Left renal pelvis (tissue), 4 donors: ENCODE results near the gene VEZT. TPM values are rescaled to one million over a fixed set of nuclear protein-coding genes. Genes with fewer than 3 reads are reported as not detected.
"Not testable (repeated sequence)": the region's sequence is repeated elsewhere in the genome, so short reads cannot be mapped to it uniquely, and the experiment has no call there.

ENCODE experiments used
- DNase-seq, 4 donors: peaks; one replicate each; pipeline ENCODE4 v3.0.0-alpha.2; 2013; ENCODE audit warnings: low read depth in 4 of 4, low spot score in 3 of 4
- polyA plus RNA-seq, 4 donors: library from polyadenylated mRNA; unstranded; fragments of 120-200 nt; gene quantifications; one replicate each; pipeline ENCODE4 v1.2.1, GENCODE V29; 2013; ENCODE audit not compliant: insufficient read length in 4 of 4

Gene VEZT, protein sequence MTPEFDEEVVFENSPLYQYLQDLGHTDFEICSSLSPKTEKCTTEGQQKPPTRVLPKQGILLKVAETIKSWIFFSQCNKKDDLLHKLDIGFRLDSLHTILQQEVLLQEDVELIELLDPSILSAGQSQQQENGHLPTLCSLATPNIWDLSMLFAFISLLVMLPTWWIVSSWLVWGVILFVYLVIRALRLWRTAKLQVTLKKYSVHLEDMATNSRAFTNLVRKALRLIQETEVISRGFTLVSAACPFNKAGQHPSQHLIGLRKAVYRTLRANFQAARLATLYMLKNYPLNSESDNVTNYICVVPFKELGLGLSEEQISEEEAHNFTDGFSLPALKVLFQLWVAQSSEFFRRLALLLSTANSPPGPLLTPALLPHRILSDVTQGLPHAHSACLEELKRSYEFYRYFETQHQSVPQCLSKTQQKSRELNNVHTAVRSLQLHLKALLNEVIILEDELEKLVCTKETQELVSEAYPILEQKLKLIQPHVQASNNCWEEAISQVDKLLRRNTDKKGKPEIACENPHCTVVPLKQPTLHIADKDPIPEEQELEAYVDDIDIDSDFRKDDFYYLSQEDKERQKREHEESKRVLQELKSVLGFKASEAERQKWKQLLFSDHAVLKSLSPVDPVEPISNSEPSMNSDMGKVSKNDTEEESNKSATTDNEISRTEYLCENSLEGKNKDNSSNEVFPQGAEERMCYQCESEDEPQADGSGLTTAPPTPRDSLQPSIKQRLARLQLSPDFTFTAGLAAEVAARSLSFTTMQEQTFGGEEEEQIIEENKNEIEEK
- 10 to 100 TPM; 69.3 to 96.6 (median 81.9) TPM for polyA plus RNA-seq

DNA sequence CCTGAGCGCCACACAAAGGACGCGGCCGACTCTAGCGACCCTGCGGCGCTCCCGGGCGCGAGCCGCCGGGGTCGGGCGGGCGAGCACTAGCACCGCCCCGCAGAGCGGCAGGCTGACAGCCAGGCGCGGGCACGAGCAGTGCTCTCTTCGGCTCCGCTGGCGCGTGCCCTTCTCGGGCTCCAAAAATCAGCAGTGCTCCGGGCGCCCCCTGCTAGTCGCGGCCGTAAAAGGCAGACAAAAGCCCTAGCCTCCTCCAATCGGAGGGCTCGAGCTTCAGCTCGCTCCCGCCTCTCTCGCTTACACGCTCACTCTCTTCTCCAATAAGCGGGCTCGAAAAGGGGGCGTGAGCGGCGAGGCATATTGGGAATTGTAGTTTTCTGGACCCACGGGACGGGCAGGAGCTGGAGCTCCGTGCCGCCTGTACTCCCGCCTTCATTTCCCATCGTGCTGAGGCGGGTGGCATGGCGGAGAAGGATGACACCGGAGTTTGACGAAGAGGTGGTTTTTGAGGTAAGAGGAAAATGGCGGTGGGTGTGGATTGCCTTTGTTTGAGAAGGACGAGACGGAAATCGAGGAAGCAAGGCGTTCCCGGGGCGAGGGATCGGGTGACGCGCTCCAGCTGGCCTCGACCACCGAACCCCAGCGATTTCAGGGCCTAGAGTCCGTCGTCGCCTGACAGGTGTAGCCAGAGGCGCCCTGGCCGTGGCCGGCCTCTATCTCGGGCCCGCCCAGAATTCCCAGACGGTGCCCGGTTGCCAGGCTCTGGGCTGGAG lies at the start of gene VEZT, which contains the start of gene FGD6:
Gene VEZT, plus strand, starts transcription at position 431 of the 773 bp plus-strand sequence. Its CDS starts 44 bp downstream, at position 475.
Gene FGD6, minus strand, starts transcription at position 91 of the 773 bp plus-strand sequence. CDS start 227 bp downstream, outside the sequence.
- peak; percentile 97 to 99 (median 98) for DNase-seq

DNA sequence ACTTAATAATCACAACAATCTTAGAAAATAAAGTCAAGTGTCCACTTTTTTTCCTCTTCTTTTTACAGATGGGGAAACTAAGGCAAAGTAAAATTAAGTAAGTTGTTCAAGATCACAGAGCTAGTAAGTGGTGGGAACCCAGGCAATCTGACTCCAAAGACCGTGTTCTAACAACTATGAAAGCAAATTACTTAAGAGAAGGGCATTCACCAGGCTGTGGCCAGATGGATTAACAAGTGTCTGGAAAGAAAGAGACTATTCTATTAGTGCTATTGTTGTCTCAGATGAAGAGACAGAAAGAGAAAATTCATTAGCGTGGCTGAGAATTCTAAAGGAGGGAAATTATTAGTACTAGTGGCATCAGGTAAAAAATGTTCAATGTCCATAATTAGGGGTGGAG lies 48.9 kb upstream of the VEZT start:
- DNase-seq = no peak

DNA sequence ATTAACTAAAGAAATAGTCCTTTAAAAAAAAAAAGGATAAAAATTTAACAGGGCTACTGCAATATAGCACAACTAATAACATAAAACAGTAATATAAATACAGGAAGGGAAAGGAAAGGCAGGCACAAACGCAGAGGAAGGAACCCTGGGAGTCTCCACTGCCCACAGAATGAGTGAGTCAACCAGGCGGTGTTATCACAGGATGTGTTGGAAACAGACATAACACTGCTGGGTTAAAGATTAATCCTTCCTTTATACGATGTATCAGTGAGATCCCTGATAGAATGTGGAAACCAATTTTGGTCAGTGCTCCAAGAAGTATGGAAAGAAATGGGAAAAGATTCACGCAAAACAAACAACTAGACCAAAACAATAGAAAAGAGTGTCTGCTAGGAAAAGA lies 48.2 kb upstream of the VEZT start:
- no peak for DNase-seq

DNA sequence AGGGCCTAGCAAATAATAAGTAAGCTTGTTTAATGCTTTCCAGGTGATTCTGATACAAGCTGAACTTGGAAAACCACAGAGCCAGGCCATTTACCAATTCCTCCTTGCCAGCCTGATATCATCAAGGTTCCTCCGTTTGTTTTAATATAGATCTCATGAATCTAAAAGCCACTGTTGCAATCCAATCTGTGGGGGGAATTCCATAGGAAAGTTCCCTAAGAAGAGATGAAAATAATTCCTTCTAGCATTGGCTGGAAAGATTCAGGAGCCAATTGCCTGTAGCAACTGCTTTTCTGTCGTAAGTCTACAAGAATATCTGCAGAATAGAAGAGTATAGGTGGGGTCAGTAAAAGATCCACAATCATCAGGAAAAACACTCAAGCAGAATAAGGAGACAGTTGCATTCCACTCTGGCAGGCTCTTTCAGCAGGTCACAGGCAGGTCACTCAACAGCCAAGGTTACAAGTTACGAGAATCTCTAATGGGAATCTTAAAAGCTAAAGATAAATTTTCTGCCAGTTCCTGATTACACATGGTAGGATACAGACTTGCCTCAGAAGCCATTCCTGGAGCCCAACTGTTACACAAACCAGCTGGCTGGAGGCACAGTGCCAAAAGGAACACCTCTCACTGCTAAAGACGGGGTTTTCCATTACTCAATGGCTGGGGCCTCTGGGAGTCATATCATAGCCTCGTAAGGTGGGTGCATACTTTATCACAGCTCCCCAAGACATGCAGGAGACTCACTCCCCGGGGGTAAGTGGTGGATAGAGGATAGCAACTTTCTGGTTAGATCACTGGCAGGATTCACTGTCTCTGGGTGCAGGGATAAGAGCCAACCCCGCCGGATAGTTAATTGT lies 44.0 kb upstream of the VEZT start:
- DNase-seq = peak in 1 of 4 donors; percentile 24

DNA sequence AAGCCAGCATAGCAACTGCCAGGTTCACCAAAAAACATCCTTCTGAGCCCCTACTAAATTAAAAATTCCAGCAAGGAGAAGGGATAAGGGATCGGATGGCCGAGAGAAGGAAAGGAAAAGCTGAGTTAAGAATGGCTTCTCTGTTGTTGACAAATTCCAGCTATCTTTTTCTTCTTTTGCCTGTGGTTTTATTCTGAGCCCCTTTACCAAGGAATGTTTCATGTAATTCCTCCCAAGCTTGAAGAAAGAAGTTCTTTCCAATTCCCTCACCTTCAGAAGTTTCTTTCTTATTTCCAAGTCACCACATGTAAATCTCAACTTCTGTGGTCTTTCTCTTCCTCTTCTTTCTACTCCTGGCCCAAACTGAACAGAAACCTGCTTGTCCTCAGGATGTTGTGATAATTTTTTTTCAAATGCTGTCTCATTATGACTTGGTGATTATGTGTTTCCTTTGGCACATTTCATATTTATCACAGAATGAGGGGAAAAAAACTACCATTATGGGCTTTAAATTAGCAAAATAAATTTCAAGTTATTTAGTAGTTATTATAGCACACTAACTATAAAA lies 40.3 kb upstream of the VEZT start:
- no peak for DNase-seq

DNA sequence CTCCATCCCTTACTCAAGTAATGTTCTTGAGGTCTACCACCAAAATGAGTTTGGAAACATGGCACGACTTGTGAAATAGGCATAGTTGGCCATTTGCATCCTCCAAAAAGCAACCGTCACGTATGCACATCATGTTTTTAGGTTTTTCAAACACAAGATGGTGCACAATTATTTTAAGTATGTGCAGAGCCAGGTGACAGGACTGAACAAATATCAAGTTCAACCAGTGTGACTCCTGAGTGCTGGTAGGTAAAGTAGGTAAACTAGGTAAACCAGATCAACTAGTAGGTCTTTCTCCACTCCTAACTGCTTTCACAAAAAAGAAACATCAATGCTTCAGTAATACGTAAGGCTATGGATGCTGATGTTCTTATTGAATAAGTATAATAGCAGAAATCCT lies 39.5 kb upstream of the VEZT start:
- no peak for DNase-seq

DNA sequence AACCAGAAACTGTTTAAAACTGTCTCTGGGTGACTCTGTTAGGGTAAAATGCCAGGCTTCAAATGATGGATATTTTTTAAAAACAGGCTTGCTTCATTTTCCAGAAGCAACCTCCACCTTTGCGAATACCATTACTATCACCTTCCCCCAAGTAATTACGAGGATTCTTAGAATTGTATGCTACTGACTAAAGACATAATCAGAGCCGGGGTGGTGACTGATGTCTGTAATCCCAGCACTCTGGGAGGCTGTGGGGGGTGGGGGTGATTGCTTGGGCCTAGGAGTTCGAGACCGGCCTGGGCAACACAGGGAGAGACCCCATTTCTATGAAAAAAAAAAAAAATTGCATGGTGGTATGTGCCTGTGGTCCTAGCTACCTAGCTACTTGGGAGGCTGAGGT lies 38.6 kb upstream of the VEZT start:
- DNase-seq = no peak

DNA sequence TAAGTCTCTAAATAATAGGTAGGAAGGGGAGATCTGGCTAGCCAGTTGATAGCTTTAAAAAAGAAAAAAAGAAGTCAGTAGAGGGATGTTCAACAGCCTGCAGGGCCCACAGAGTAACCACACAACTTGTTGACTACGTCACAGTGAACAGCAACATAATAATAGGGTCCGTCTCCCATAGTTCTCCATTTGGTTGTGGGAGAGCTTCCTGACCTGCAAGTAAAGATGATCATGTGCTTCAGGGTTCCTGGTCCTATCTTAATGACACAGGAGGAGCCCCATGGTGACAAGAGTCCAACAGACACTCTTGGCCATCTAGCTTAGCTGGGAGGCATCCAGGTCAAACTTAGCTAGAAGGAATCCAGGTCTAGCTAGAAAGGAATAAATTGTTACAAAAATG lies 36.5 kb upstream of the VEZT start:
- DNase-seq = no peak

DNA sequence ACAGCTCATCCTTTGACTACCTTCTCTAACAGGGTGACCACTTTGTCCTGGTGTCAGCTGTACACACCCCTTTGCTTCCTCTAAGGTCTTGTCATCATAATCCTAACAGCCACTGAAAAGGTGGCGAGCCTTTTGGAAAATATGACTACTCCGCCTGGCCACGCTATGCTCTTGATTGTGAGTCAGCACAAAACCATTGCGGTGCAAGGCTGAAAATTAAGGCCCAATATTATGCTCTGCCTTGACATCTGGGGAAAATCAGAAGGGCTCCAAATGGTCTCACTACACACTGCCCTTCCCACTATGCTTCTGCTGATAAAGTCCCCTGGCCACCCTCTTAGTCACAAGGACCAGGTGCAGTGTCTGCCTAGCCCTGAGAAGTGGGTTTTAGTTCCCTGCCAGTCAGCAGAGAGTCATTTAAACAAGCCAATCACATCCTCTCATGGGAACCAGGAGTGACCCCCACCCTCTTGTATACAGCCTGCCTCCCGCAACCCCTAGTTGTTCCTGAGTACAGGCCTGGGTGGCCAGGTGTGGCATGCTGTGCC lies 34.7 kb upstream of the VEZT start:
- no peak for DNase-seq

DNA sequence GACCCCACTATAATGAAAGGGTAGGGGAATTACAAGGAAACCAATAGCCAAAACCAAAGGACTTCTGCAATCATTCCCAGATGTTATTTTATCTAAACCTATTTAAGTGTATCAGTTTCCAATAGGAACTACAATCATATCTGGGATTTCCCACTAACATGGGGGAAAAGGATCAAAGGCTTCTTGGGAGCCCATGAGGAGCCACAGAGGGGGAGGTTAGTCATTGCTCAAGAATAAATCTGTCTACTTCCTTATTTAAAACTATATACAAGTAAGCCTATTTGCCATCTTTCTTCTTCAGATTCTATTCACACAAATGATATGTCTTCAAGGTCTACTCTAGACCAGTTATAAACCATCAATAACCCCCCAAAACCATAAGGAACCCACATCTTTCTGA lies 33.5 kb upstream of the VEZT start:
- no peak for DNase-seq

DNA sequence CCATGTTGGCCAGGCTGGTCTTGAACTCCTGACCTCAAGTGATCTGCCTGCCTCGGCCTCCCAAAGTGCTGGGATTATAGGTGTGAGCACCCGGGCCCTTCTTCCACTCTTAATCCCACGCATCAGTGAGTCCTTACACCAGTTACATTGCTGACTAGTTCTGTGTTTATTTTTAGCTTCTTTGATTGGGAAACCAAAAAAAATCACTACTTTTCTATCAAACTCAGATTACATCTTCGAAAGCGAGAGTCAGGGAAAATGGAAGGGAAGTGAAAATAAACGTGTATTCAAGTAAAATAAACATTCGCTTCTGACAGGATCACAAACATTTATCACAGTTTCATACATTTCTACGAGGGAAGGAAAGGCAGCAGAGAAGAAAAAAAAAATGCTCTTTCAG lies 32.5 kb upstream of the VEZT start:
- no peak for DNase-seq

DNA sequence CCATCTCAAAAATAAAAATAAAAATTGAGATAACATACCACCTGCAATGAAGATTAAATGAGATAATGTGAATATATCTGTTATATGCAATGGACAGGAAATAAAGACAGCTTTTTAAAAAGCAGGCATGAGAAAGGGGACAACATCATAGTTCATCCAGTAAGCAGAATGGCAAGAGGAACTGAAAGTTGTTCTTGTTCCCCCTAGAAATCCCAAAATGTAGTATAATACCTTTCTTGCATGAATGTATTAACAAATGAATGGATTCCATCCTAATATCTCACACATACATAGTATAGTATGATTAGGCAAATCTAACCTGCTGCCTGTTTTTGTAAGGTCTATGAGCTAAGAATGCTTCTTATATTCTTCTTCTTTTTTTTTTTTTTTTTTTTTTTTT lies 31.8 kb upstream of the VEZT start:
- DNase-seq = no peak

DNA sequence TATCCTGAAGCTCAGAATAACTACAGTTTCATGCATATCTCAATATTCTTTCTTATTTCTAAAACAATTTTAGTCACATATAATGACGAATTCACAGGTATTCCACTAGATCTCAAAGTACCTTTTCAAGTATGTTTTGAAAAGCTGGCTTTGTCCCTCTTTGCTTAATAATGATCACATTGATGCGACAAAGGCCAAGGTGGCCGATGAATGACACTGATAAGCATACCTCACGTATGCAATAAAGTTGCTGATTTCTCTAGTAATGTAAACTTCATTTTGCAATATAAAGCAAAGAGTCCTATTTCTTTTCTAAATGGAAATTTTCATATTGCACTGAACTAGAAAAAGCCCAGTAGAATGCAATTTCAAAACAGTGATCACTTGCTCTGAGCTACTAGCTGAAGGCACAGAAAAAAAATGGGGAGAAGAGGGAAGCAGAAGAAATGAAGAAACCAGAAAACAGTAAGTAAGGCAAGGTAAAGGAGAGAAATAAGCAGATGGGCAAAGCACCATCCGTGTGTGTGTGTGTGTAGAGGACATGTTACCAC lies 29.7 kb upstream of the VEZT start:
- no peak for DNase-seq

DNA sequence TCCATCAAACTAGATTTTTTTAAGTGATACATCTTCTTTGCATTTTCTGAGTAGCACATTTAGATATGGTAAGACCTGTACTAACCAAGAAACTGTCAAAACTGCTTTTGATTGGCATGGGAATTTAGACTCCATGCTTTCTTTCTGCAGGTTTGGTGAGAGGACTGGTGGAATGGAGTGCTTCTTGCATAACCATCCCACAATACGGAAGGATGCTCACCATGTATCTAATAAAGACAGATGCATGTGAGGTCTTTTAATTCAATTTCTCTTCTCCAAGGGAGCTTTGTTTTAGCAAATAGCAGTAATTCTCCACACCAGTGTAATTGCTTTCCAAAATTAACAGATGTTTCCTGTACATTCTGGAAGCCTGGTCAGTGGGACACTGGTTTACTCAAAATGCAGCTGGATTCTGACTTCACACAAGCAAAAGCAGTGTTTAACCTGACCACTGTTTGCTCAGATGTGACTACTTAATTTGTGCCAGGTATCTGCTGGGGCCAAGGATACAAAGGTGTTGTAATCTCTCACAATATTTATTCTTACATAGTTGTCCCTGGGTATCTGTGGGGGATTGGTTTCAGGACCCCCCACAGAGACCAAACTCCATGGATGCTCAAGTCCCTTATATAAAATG lies 26.4 kb upstream of the VEZT start:
- DNase-seq = no peak

DNA sequence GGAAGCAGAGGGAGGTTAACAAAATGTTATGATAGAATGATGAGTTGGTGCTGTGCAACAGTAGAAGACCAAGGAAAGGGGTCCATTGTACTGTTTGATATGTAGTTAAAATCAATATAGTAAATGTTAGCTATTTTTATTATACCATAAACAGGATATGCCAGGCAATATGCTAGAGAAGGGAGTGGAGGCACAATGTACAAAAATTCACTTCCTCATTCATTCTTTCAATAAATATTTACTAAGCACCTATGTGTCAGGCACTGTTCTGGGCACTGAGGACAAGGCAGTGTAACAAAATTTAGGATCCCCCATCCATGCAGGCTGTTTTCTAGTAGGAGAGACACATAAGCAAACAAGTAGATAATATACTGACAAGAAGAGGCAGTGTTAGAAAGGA lies 25.3 kb upstream of the VEZT start:
- DNase-seq = no peak

DNA sequence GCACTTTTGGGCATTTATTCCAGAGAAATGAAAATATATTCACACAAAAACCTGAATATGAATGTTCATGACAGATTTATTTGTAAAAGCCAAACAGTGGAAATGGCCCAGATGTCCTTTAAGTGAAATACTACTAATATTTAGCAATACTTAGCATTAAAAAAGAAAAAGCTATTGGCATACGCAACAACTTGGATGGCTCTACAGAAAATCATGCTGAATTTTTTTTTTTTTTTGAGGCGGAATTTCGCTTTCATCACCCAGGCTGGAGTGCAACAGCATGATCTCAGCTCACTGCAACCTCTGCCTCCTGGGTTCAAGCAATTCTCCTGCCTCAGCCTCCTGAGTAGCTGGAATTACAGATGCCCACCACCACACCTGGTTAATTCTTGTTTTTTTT lies 24.5 kb upstream of the VEZT start:
- no peak for DNase-seq

DNA sequence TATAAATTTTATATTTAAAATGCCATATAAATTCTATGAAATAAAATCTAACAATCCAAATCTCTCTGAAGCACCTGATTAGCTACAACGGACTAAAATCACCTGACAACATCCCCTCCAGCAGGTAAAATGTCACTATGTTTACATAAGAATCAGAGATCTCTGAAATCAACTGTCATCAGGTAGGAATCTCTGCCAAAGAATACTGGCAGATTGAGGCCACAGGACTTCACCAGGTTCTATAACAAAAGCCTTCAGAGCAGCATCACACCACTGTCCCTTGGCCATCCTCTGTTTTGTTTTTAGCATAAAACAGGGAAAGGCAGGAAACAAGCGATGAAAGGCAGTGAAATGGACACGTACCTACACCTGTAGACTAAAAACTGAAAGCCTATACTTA lies 22.5 kb upstream of the VEZT start:
- DNase-seq = no peak

DNA sequence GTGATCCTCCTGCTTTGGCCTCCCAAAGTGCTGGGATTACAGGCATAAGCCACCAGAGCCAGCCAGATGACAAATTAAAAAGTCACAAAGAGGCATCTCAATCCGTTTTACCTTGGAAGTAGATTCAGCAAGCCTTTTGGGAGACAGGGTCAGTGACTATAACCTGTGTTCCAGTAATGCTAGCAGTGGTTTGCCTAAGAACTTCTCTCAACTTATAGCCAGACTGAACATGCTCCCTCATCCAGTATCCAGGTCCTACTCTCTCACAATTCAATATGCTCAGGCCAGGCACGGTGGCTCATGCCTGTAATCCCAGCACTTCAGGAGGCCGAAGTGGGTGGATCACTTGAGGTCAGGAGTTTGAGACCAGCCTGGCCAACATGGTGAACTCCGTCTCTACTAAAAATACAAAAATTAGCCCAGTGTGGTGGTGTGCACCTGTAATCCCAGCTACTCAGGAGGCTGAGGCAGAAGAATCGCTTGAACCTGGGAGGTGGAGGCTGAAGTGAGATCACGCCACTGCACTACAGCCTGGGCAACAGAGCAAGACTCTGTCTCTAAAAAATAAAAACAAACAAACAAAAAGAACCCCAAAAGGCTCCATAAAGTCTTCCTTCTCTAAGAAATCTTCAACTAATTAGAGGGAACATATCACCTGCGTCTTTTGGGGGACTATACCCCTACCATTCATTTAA lies 20.6 kb upstream of the VEZT start:
- DNase-seq = not testable (repeated sequence)
